Uterus (tissue), 4 donors: ENCODE measurements around the gene PRKAR2A. TPM values are rescaled to one million over a fixed set of nuclear protein-coding genes. Genes with fewer than 3 reads are reported as not detected.

Source experiments
- DNase-seq, 2 donors: peaks; one replicate each; pipeline ENCODE4 v3.0.0-alpha.2; 2019 to 2020
- H3K27ac ChIP-seq, 2 donors: fragments of 200-600 bp; sonication (generic); 1 replicate in 1 of 2; 2 replicates in 1 of 2; pipeline ENCODE4 v1.5.1; 2016 to 2018
- H3K27me3 ChIP-seq, 2 donors: fragments of 200-600 bp; sonication (generic); one replicate each; pipeline ENCODE4 v1.5.1; 2018 to 2019; ENCODE audit warnings: control low read depth in 1 of 2
- H3K36me3 ChIP-seq, 2 donors: fragments of 200-600 bp; sonication (generic); one replicate each; pipeline ENCODE4 v1.5.1; 2019; ENCODE audit warnings: control low read depth in 1 of 2
- H3K4me1 ChIP-seq, 2 donors: fragments of 200-600 bp; sonication (generic); one replicate each; pipeline ENCODE4 v1.5.1; 2018 to 2019; ENCODE audit warnings: control low read depth in 1 of 2
- H3K4me3 ChIP-seq, 2 donors: fragments of 200-600 bp; sonication (generic); 1 replicate in 1 of 2; 2 replicates in 1 of 2; pipeline ENCODE4 v1.5.1; 2018 to 2019; ENCODE audit warnings: mild to moderate bottlenecking in 1 of 2
- H3K9me3 ChIP-seq, 2 donors: fragments of 200-600 bp; sonication (generic); one replicate each; pipeline ENCODE4 v1.5.1; 2019; ENCODE audit warnings: control low read depth in 1 of 2
- CTCF ChIP-seq, 4 experiments: fragments of 200-600 bp in 2 of 4; fragments of 450-650 bp in 2 of 4; sonication (generic) in 2 of 4; IDR thresholded peaks; one replicate each; pipeline ENCODE4 v1.5.1; 2016 to 2019; ENCODE audit warnings: antibody characterized with exemption in 4 of 4, mild to moderate bottlenecking in 2 of 4, moderate library complexity in 1 of 4
- POLR2A ChIP-seq, 2 donors: fragments of 450-650 bp; IDR thresholded peaks; one replicate each; pipeline ENCODE4 v1.6.1; 2016; ENCODE audit warnings: antibody characterized with exemption in 2 of 2, mild to moderate bottlenecking in 1 of 2, moderate library complexity in 1 of 2
- intact Hi-C: fragments of 100-400 bp; cut with DNase I; formaldehyde crosslinking; loops from one replicate; pipeline ENCODE4 v1.15.1; 2023; ENCODE audit warnings: low total_unique reads
- total RNA-seq, 4 donors: library from RNA; depleted of rRNA in 3 of 4; stranded (reverse); fragments of >200 nt in 3 of 4; gene quantifications; one replicate each; pipeline versions ENCODE4 v1.1.0 to v1.2.4, GENCODE V29; 2014 to 2023
- donor health status: DM: yes; HTN: yes; CAD: no.

Gene PRKAR2A
- 10 to 100 TPM in 3 of 4 donors, 1 to 10 TPM in 1; 5.4 to 59.0 (median 26.3) TPM for total RNA-seq

GRCh38 chr3:48847504-48848423 is at the start of gene PRKAR2A:
Gene PRKAR2A, minus strand, starts transcription at chr3:48847874. Its CDS starts 278 bp downstream, at chr3:48847596.
- intact Hi-C loops: no loop called here
- peak within 1 kb of the TSS; percentile 87 to 89 for H3K27ac ChIP-seq
- DNase-seq: peak; percentile 82 to 90
- peak within 1 kb of the TSS; percentile 77 for H3K4me3 ChIP-seq
- no peaks in the 10 kb centered on the region for H3K36me3 ChIP-seq
- no peaks in the 10 kb centered on the region for H3K9me3 ChIP-seq
- no peaks in the 10 kb centered on the region for H3K27me3 ChIP-seq
- peaks cover 0 to 11% of the 10 kb centered on the region in 2 donors for H3K4me1 ChIP-seq
- TF ChIP-seq POLR2A (IDR thresholded peaks at IDR 0.05) (peak; percentile 73 to 91), CTCF (IDR thresholded peaks at IDR 0.05) (peak in 1 of 4 experiments; percentile 9)

GRCh38 chr3:48896936-48897335 is 49.3 kb upstream of the PRKAR2A start:
- no peak overlapping the region for H3K27ac ChIP-seq

GRCh38 chr3:48894516-48894915 is 46.8 kb upstream of the PRKAR2A start:
- intact Hi-C loops: no loop called here
- H3K4me1 ChIP-seq: no peaks in the 10 kb centered on the region
- no peaks in the 10 kb centered on the region for H3K27me3 ChIP-seq
- no peaks in the 10 kb centered on the region for H3K36me3 ChIP-seq
- TF ChIP-seq CTCF (IDR thresholded peaks at IDR 0.05) (no peak), POLR2A (IDR thresholded peaks at IDR 0.05) (no peak)
- no peaks in the 10 kb centered on the region for H3K9me3 ChIP-seq
- no peak overlapping the region for H3K4me3 ChIP-seq
- no peak for DNase-seq
- H3K27ac ChIP-seq: no peak overlapping the region

More at GRCh38 chr3:48896936-48897335, 49.3 kb upstream of the PRKAR2A start:
- no peaks in the 10 kb centered on the region for H3K4me1 ChIP-seq
- TF ChIP-seq CTCF (IDR thresholded peaks at IDR 0.05) (no peak), POLR2A (IDR thresholded peaks at IDR 0.05) (no peak)
- no peaks in the 10 kb centered on the region for H3K36me3 ChIP-seq
- no peaks in the 10 kb centered on the region for H3K27me3 ChIP-seq
- H3K4me3 ChIP-seq: no peak overlapping the region
- no peak for DNase-seq
- no peaks in the 10 kb centered on the region for H3K9me3 ChIP-seq
- intact Hi-C loops: no loop called here

- Histone ChIP-seq H3K9me3 (no peaks in the 10 kb centered on the region), H3K27ac (no peak overlapping the region), H3K36me3 (no peaks in the 10 kb centered on the region), H3K27me3 (no peaks in the 10 kb centered on the region), H3K4me3 (no peak overlapping the region), H3K4me1 (no peaks in the 10 kb centered on the region)
- TF ChIP-seq POLR2A (IDR thresholded peaks at IDR 0.05) (no peak), CTCF (IDR thresholded peaks at IDR 0.05) (no peak)
- DNase-seq: no peak
- intact Hi-C loops: no loop called here
These were observed 43.9 kb upstream of the PRKAR2A start for GRCh38 chr3:48891606-48892005.

GRCh38 chr3:48885753-48886152 is 38.1 kb upstream of the PRKAR2A start:
- no peaks in the 10 kb centered on the region for H3K36me3 ChIP-seq
- DNase-seq: no peak
- H3K9me3 ChIP-seq: no peaks in the 10 kb centered on the region
- no peak overlapping the region for H3K27ac ChIP-seq
- H3K4me3 ChIP-seq: no peak overlapping the region
- no peaks in the 10 kb centered on the region for H3K27me3 ChIP-seq
- no peak for TF ChIP-seq CTCF (IDR thresholded peaks at IDR 0.05)
- TF ChIP-seq POLR2A (IDR thresholded peaks at IDR 0.05): no peak
- intact Hi-C loops: no loop called here
- no peaks in the 10 kb centered on the region for H3K4me1 ChIP-seq
